ENCODE measurements around the gene ZNF205. TPM values are rescaled to one million over a fixed set of nuclear protein-coding genes. Genes with fewer than 3 reads are reported as not detected.
"Not testable (repeated sequence)": the region's sequence is repeated elsewhere in the genome, so short reads cannot be mapped to it uniquely, and the experiment has no call there.

ZNF205 gene
- total RNA-seq, 1 donor from 2014 or later = 22.8 TPM

DNA sequence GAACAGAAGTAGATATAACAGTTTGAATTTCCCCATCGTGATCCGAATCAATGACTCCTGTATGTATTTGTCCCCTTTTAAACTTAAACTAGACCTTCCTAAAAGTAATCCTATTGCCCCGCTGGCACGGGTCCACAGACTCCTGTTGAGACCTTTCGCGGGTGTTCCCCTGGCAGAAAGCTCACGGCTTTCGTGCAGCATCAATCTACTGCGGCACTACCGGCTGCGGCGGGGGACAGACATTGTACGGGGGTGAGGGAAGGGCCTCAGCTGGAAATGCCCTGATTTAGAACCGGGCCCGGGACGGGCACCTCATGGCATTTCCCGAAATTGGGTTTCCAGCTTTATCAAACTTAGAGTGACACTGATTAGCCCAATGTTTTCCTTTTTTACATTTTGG, 32.4 kb upstream of the ZNF205 start:
- no peaks in the 10 kb centered on the region for H3K9me3 Mint-ChIP-seq (ENCODE audit: unreplicated experiment)
- peaks cover 23% of the 10 kb centered on the region for H3K36me3 Mint-ChIP-seq (ENCODE audit: low read depth, unreplicated experiment)
- no peak overlapping the region for H3K27ac Mint-ChIP-seq (ENCODE audit: unreplicated experiment)
- DNase-seq (ENCODE audit: low spot score) = no peak
- H3K27me3 Mint-ChIP-seq (ENCODE audit: unreplicated experiment) = peaks cover 3% of the 10 kb centered on the region
- no peak overlapping the region for H3K4me3 Mint-ChIP-seq (ENCODE audit: unreplicated experiment)
- TF ChIP-seq CTCF (IDR thresholded peaks at IDR 0.05; ENCODE audit: unreplicated experiment) = no peak
- peaks cover 12% of the 10 kb centered on the region for H3K4me1 Mint-ChIP-seq (ENCODE audit: unreplicated experiment)

DNA sequence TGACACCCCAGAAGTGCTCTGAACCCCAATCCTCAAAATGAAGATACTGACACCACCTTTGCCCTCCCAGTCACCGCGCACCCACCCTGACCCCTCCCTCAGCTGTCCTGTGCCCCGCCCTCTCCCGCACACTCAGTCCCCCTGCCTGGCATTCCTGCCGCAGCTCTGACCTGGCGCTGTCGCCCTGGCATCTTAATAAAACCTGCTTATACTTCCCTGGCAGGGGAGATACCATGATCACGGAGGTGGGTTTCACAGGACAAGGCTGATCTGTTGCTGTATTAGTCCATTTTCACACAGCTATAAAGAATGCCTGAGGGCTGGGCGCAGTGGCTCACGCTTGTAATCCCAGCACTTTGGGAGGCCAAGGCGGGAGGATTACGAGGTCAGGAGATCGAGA, 30.4 kb upstream of the ZNF205 start:
- Mint-ChIP-seq H3K4me1 (ENCODE audit: unreplicated experiment) (peaks cover 26% of the 10 kb centered on the region), H3K36me3 (ENCODE audit: low read depth, unreplicated experiment) (peaks cover 15% of the 10 kb centered on the region)
- DNase-seq (ENCODE audit: low spot score); H3K9me3 Mint-ChIP-seq (ENCODE audit: unreplicated experiment); H3K27me3 Mint-ChIP-seq (ENCODE audit: unreplicated experiment); H3K4me3 Mint-ChIP-seq (ENCODE audit: unreplicated experiment); H3K27ac Mint-ChIP-seq (ENCODE audit: unreplicated experiment): not testable (repeated sequence)

GRCh38 chr16:3083408-3083807, 29.0 kb upstream of the ZNF205 start:
- not testable (repeated sequence) for H3K27ac Mint-ChIP-seq (ENCODE audit: unreplicated experiment); DNase-seq (ENCODE audit: low spot score); H3K36me3 Mint-ChIP-seq (ENCODE audit: low read depth, unreplicated experiment); H3K27me3 Mint-ChIP-seq (ENCODE audit: unreplicated experiment); H3K9me3 Mint-ChIP-seq (ENCODE audit: unreplicated experiment)
- H3K4me3 Mint-ChIP-seq (ENCODE audit: unreplicated experiment) = peak overlapping the region; percentile 42
- H3K4me1 Mint-ChIP-seq (ENCODE audit: unreplicated experiment) = peaks cover 39% of the 10 kb centered on the region

DNA sequence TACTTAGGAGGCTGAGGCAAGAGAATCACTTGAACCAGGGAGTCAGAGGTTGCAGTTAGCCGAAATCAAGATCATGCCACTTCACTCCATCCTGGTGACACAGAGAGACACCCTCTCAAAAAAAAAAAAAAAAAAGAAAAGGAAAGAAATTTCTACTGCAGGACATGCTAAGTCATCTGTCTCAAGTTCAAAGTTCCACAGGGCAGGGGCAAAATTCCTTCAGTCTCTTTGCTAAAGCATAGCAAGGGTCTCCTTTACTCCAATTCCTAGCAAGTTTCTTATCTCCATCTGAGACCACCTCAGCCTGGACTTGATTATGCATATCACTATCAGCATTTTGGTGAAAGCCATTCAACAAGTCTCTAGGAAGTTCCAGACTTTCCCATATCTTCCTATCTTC, 27.9 kb upstream of the ZNF205 start:
- Mint-ChIP-seq H3K27me3 (ENCODE audit: unreplicated experiment) (peaks cover 8% of the 10 kb centered on the region), H3K4me3 (ENCODE audit: unreplicated experiment) (no peak overlapping the region), H3K36me3 (ENCODE audit: low read depth, unreplicated experiment) (no peaks in the 10 kb centered on the region), H3K27ac (ENCODE audit: unreplicated experiment) (peak overlapping the region; percentile 19), H3K9me3 (ENCODE audit: unreplicated experiment) (no peaks in the 10 kb centered on the region), H3K4me1 (ENCODE audit: unreplicated experiment) (peaks cover 43% of the 10 kb centered on the region)
- DNase-seq (ENCODE audit: low spot score) = no peak
- TF ChIP-seq CTCF (IDR thresholded peaks at IDR 0.05; ENCODE audit: unreplicated experiment) = no peak

DNA sequence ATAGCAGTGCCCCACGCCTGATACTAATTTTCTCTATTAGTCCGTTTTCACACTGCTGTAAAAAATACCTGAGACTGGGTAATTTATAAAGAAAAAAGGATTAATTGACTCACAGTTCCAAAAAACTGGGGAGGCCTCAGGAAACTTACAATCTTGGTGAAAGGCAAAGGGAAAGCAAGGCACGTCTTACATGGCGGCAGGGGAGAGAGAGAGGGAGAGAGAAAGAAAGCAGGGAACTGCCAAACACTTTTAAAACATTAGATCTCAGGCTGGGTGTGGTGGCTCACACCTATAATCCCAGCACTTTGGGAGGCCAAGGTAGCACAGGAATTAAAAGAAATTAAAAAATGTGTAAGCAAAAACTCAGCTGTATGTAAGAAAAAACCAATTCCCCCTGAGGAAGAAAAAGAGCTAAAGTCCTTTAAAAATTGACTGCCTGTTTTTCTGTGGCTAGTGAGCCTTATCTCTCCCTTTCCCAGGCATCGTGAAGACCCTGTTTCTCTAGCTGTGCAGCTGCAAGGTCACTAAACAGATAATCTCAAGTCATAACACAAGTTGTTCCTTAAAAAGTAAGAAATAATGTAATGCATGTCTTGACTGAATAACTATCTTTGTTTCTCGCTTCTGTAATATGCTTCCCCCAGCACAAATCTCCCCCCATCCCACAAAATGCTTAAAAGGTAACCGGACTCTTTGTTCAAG, 27.3 kb upstream of the ZNF205 start:
- no peaks in the 10 kb centered on the region for H3K36me3 Mint-ChIP-seq (ENCODE audit: low read depth, unreplicated experiment)
- H3K4me3 Mint-ChIP-seq (ENCODE audit: unreplicated experiment) = peak overlapping the region; percentile 10
- no peak for DNase-seq (ENCODE audit: low spot score)
- peaks cover 43% of the 10 kb centered on the region for H3K4me1 Mint-ChIP-seq (ENCODE audit: unreplicated experiment)
- no peak for TF ChIP-seq CTCF (IDR thresholded peaks at IDR 0.05; ENCODE audit: unreplicated experiment)
- H3K9me3 Mint-ChIP-seq (ENCODE audit: unreplicated experiment) = no peaks in the 10 kb centered on the region
- H3K27me3 Mint-ChIP-seq (ENCODE audit: unreplicated experiment) = peaks cover 8% of the 10 kb centered on the region
- peak overlapping the region; percentile 19 for H3K27ac Mint-ChIP-seq (ENCODE audit: unreplicated experiment)

DNA sequence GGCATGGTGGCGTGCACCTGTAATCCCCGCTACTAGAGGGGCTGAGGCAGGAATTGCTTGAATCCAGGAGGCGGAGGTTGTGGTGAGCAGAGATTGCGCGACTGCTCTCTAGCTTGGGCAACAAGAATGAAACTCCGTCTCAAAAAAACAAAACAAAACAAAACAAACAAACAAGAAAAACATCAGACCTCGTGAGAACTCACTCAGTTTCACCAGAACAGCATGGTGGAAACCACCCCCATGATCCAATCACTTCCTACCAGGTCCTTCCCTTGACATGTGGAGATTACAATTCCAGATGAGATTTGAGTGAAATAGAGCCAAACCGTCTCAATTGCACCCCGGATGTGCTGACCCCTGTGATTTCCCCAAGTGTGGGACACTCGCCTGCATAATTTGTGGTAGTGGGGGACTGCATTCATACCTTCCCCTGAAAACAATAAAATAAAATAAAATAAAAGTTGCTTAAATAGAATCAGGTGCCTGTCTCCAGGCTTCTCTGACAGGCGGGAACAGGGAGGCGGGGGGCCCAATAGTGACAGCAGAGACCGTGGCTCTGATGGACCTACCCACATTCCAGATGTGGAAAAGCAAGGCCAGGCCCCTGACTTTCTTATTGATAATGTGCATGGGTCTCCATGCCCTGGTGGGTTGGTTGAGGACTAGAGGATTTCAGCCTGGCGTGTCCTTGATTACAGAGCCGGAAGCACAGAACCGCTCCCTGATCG, 26.4 kb upstream of the ZNF205 start:
- no peaks in the 10 kb centered on the region for H3K9me3 Mint-ChIP-seq (ENCODE audit: unreplicated experiment)
- peaks cover 11% of the 10 kb centered on the region for H3K27me3 Mint-ChIP-seq (ENCODE audit: unreplicated experiment)
- H3K4me1 Mint-ChIP-seq (ENCODE audit: unreplicated experiment) = peaks cover 43% of the 10 kb centered on the region
- H3K4me3 Mint-ChIP-seq (ENCODE audit: unreplicated experiment) = no peak overlapping the region
- peak overlapping the region; percentile 86 for H3K27ac Mint-ChIP-seq (ENCODE audit: unreplicated experiment)
- TF ChIP-seq CTCF (IDR thresholded peaks at IDR 0.05; ENCODE audit: unreplicated experiment) = no peak
- DNase-seq (ENCODE audit: low spot score) = no peak
- H3K36me3 Mint-ChIP-seq (ENCODE audit: low read depth, unreplicated experiment) = peaks cover 5% of the 10 kb centered on the region
